ENCODE results near the gene ALG5. TPM values are rescaled to one million over a fixed set of nuclear protein-coding genes. Genes with fewer than 3 reads are reported as not detected.

ALG5 gene
- total and polyA plus RNA-seq, 2 of the 4 experiments (the other 2 are of a cell fraction), result 19.4 to 21.9 TPM

DNA sequence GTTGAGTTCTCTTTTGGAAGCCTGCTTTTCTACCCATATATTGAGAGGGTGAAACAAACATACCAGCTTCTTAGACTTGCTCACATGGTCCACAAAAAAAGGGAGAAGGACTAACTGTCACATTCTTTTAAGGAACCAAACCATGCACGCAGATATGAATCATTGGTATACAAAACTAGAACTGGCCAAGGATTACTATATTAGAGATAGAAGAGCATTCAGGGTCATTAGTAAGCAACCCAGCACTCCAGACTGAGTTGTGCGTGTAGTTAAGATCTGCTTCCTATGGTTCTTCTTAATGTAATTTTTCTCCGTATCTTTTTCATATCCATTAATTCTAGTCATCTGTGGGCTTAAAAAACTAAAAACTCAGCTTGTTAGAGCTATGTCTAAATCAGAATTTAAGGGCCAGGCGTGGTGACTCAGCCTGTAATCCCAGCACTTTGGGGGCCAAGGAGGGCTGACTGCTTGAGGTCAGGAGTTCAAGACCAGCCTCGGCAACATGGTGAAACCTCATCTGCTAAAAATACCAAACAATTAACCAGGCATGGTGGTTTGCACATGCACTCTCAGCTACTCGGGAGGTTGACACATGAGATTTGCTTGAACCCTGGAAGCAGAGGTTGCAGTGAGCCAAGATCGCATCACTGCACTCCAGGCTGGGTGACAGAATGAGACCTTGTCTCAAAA is 19.6 kb downstream of the ALG5 start:
- H4K5ac ChIP-seq (ENCODE audit: low read depth, low read length), result no peak overlapping the region; the same call in 1 of the 2 replicates
- peak overlapping the region; percentile 77 for H2BK5ac ChIP-seq (ENCODE audit: low read depth, low read length, poor library complexity, severe bottlenecking)
- CTCF ChIA-PET, result interaction anchor here (0.8 kb wide), 1 partner anchor 121 kb away, joined by 8 read pairs; no protein-coding TSS in a partner anchor
- H4K8ac ChIP-seq (ENCODE audit: low read depth in 2 of 2, low read length in 2 of 2), result no peak overlapping the region; a peak in 1 of 4 replicates
- BruUV-seq (replicated peaks), result no TSS peak
- no peak overlapping the region for H3K4ac ChIP-seq (ENCODE audit: low read depth, low read length)
- no peaks in the 10 kb centered on the region for H3K27me3 ChIP-seq (ENCODE audit: control insufficient read depth, insufficient read depth, low read length)
- H2AK9ac ChIP-seq (replicated peaks; ENCODE audit: low read depth, low read length, poor library complexity), result no peak overlapping the region
- peak overlapping the region; percentile 44 for H2AFZ ChIP-seq (replicated peaks; ENCODE audit: low read length, poor library complexity)
- H3K56ac ChIP-seq (ENCODE audit: extremely low read depth, insufficient read depth, low read length), result no peak overlapping the region
- H3K4me3 ChIP-seq (ENCODE audit: insufficient read depth, low read depth, low read length), result no peak overlapping the region
- peak overlapping the region; percentile 23; the same call in 1 of the 2 replicates for H2BK20ac ChIP-seq (ENCODE audit: low read depth, low read length)
- H3K18ac ChIP-seq (ENCODE audit: low read depth, low read length), result peak overlapping the region; percentile 79; the same call in 1 of the 2 replicates
- dilution Hi-C loops (cut with HindIII; ENCODE audit: low sequenced_read_pairs, unreplicated experiment) (loop anchor here (25.0 kb wide), 1 partner anchor 117 kb away; no protein-coding TSS in a partner anchor), in situ Hi-C loops (cut with MboI; ENCODE audit: low sequenced_read_pairs) (loop anchor here (5.0 to 25.0 kb wide), 3 partner anchors 122 to 1005 kb away; partner anchors contain the start of gene SPART), intact Hi-C loops (cut with micrococcal nuclease) (loop anchor here (5.0 kb wide), 1 partner anchor 242 kb away; no protein-coding TSS in a partner anchor)
- H3K27ac ChIP-seq (ENCODE audit: insufficient read depth, low read length), result peak overlapping the region; percentile 63
- H2BK15ac ChIP-seq (ENCODE audit: low read depth, low read length), result 0 out of 3 replicates have a peak overlapping the region, but pooled peaks have one; percentile 40
- ATAC-seq (ENCODE audit: low read depth), result peak; percentile 94
- H3K9ac ChIP-seq (ENCODE audit: low read depth, low read length), result no peak overlapping the region
- H4K91ac ChIP-seq (ENCODE audit: insufficient read depth, low read depth, low read length), result peak overlapping the region; percentile 56
- DNase-seq, result peak; percentile 82
- no peak overlapping the region for H2AK5ac ChIP-seq (ENCODE audit: low read depth, low read length)
- H2BK120ac ChIP-seq (ENCODE audit: low read depth, low read length), result peak overlapping the region; percentile 57
- H3K9me1 ChIP-seq (ENCODE audit: insufficient read depth, low read length), result 0 out of 2 replicates have a peak, but pooled peaks cover 3% of the 10 kb centered on the region
- WGBS, 2 experiments (ENCODE audit: extremely low coverage in 2 of 2, insufficient read length in 1 of 2), result 0% methylated on average over 1 of the region's 7 CpGs; no CpG with 5 or more reads in 1 of the 2 experiments
- H3K36me3 ChIP-seq (ENCODE audit: control insufficient read depth, insufficient read depth, low read length), result peaks cover 14% of the 10 kb centered on the region
- POLR2A ChIA-PET (ENCODE audit: unreplicated experiment), result interaction anchor here (0.5 kb wide), 1 partner anchor 139 kb away, joined by 7 read pairs; no protein-coding TSS in a partner anchor
- H3K4me1 ChIP-seq (ENCODE audit: control insufficient read depth, insufficient read depth, low read length), result peaks cover 9% of the 10 kb centered on the region
- 0 out of 2 replicates have a peak, but pooled peaks cover 2% of the 10 kb centered on the region for H3K9me3 ChIP-seq (ENCODE audit: control insufficient read depth, insufficient read depth, low read length)
- H4K20me1 ChIP-seq (ENCODE audit: insufficient read depth, low read length), result no peaks in the 10 kb centered on the region
- peak overlapping the region; percentile 41 for H3K4me2 ChIP-seq (ENCODE audit: low read depth, low read length)
- H3K14ac ChIP-seq (replicated peaks; ENCODE audit: low read depth, low read length), result no peak overlapping the region
- no peak overlapping the region for H3K23ac ChIP-seq (ENCODE audit: low read depth, low read length)
- peaks cover 0 to 7% of the 10 kb centered on the region in 2 experiments; a peak in 1 of 4 replicates for H3K79me1 ChIP-seq (ENCODE audit: low read depth in 1 of 2, low read length in 2 of 2)
- TF ChIP-seq, protein P1, sequence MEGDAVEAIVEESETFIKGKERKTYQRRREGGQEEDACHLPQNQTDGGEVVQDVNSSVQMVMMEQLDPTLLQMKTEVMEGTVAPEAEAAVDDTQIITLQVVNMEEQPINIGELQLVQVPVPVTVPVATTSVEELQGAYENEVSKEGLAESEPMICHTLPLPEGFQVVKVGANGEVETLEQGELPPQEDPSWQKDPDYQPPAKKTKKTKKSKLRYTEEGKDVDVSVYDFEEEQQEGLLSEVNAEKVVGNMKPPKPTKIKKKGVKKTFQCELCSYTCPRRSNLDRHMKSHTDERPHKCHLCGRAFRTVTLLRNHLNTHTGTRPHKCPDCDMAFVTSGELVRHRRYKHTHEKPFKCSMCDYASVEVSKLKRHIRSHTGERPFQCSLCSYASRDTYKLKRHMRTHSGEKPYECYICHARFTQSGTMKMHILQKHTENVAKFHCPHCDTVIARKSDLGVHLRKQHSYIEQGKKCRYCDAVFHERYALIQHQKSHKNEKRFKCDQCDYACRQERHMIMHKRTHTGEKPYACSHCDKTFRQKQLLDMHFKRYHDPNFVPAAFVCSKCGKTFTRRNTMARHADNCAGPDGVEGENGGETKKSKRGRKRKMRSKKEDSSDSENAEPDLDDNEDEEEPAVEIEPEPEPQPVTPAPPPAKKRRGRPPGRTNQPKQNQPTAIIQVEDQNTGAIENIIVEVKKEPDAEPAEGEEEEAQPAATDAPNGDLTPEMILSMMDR (conservative IDR thresholded peaks at IDR 0.05; ENCODE audit: low read depth, low read length), result no peak
- TF ChIP-seq RFX5 (IDR thresholded peaks at IDR 0.05; ENCODE audit: low read depth, low read length), result no peak
- no peak for TF ChIP-seq BHLHE40 (IDR thresholded peaks at IDR 0.05; ENCODE audit: low read depth, low read length)
- TF ChIP-seq MXI1 (IDR thresholded peaks at IDR 0.05; ENCODE audit: borderline replicate concordance, low read depth, low read length), result peak; percentile 65
- no peak for TF ChIP-seq CHD1 (IDR thresholded peaks at IDR 0.05; ENCODE audit: low read depth, low read length)
- TF ChIP-seq MAZ (IDR thresholded peaks at IDR 0.05; ENCODE audit: borderline replicate concordance, low read depth, low read length), result no peak
- TF ChIP-seq, protein P2, sequence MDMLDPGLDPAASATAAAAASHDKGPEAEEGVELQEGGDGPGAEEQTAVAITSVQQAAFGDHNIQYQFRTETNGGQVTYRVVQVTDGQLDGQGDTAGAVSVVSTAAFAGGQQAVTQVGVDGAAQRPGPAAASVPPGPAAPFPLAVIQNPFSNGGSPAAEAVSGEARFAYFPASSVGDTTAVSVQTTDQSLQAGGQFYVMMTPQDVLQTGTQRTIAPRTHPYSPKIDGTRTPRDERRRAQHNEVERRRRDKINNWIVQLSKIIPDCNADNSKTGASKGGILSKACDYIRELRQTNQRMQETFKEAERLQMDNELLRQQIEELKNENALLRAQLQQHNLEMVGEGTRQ (IDR thresholded peaks at IDR 0.05; ENCODE audit: low read depth, low read length), result peak; percentile 48; the same call in 1 of the 2 replicates
- TF ChIP-seq POLR2A (IDR thresholded peaks at IDR 0.05; ENCODE audit: low read depth, low read length), result no peak
- no peak for TF ChIP-seq CEBPB (IDR thresholded peaks at IDR 0.05; ENCODE audit: low read depth, low read length)
- TF ChIP-seq MAFK (IDR thresholded peaks at IDR 0.05; ENCODE audit: low read depth, low read length), result no peak
- TF ChIP-seq RAD21 (IDR thresholded peaks at IDR 0.05; ENCODE audit: low read length), result no peak
- TF ChIP-seq NFE2L2 (IDR thresholded peaks at IDR 0.05; ENCODE audit: low read depth, low read length), result no peak
- peak; percentile 2; the same call in 1 of the 2 replicates for TF ChIP-seq FOS (IDR thresholded peaks at IDR 0.05; ENCODE audit: low read depth, low read length)
- TF ChIP-seq RCOR1 (IDR thresholded peaks at IDR 0.05; ENCODE audit: insufficient replicate concordance, low read length), result no peak
- no peak for TF ChIP-seq SMC3 (IDR thresholded peaks at IDR 0.05; ENCODE audit: low read depth, low read length)

Data from IMR-90 (cell line).